ENCODE data around the gene PPP2R5C.

The PPP2R5C gene

GRCh38 chr14:101926085-101926484 is 164.6 kb downstream of the PPP2R5C start:
- DNase-seq, result no peak

- no peak for DNase-seq
Observed at GRCh38 chr14:101926620-101927019, 165.1 kb downstream of the PPP2R5C start.

DNA sequence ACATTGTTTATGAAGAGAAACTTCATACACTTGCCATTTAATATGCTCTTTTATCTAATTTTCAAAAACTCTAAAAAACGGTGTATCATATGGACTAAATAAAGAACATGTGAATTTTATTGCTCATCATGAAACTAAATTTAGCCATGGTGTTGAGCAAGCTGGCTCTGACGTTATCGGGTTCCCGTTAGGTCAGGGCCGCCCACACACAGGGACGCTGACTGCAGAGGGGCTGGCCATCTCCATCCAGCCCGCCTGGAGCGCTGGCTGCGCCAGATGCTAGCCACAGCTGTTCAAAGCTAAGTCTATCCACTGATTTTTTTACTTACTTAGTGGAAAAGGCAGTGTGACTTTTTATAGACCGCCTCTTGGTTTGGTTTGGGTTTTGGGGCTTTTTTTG is 166.3 kb downstream of the PPP2R5C start:
- DNase-seq, result peak; percentile 67

GRCh38 chr14:101928415-101928841 is 166.9 kb downstream of the PPP2R5C start:
- DNase-seq, result no peak

DNA sequence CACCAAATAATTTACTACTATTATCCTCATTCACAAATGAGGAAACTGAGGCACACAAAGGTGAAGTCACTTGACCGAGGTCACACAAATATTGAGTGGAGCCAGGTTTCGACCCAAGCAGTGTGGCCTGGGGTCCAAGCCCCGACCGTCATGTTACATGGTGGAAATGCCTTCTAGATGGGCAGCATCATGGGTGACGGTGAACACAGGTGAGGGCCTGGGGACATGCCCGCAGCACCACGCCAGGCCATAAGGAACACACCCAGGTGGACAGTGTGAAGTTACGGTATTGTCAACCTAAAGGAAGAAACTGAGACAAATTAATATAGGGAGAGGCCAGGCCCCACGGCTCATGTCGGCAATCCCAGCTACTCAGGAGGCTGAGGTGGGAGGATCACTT is 167.6 kb downstream of the PPP2R5C start:
- no peak for DNase-seq

- DNase-seq, result no peak
Observed at GRCh38 chr14:101929946-101930345, 168.4 kb downstream of the PPP2R5C start.

DNA sequence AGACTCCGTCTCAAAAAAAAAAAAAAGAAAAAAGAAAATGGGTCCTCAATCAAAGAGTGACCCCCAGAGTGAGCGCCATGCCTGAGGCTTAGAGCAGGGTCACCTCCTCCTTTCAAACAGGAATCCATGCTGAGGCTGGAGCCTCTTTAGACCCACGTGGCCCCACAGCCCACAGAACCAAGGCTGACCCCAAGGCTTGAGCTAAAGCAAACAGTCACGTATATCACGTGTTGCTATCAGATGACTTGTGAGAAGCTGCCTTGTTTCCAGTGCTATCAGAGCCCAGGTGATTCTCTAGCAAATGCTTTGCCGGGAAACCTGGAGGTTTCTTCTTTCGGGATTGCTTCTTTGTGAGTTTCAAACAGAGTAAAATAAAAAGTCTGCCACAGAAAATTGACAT is 171.2 kb downstream of the PPP2R5C start:
- DNase-seq, result no peak

DNA sequence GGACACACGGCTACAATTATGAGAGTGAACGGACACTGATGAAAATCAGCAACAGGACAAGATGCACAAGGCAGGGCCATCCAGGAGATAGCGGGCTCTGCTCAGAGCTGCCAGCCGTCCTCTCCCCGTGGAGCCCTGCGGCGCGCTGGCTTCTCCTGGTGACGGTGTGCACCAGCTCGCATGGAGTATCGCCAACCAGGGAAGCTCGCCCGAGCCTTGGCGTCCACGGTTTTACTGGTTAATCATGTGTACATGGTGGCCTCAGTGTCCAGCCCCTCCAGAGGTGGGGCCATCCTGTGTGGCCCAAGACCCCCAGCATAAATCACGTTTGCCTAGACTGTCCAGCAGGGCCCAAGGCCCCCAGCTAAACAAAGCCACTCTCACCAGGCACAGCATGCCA is 171.7 kb downstream of the PPP2R5C start:
- no peak for DNase-seq

- DNase-seq, result no peak
Observed at GRCh38 chr14:101934601-101935150, 173.2 kb downstream of the PPP2R5C start.

DNA sequence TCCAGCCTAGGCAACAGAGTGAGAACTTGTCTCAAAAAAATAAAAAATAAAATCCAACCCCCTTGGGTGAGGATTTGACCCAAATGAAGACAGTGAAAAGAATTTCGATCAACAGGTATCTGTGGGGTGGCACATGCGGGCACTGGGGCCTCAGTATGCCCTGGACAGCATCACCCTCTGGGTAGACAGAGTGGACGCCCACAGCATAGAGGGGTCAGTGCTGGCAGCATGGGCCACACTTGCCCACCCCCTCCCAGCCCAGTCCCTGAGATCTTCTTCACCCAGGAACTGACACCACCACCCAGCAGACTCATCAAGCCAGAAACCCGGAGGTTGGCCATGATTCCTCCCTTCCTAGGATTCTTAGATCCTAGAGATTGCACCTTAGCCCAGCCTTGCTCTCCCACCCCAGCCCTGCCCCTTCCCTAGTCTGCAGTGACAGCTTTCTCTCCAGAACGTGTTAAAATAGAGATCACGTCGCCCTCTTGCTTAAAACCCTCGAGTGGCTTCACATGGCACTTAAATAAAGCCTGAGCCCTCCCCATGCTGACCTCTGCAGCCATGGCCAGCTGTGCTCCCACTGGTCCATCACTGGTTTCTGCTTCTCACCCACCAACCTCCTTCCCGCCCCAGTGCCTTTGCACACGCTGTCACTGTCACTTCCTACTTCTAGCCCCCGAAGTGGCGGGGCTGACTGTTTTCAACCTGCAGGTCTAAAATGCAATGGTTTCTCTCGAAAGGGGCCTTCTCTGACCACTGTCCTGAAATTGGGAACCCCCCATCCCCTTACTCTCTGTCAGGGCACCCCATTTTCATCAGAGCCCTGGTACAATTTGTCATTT is 176.6 kb downstream of the PPP2R5C start:
- DNase-seq, result no peak

DNA sequence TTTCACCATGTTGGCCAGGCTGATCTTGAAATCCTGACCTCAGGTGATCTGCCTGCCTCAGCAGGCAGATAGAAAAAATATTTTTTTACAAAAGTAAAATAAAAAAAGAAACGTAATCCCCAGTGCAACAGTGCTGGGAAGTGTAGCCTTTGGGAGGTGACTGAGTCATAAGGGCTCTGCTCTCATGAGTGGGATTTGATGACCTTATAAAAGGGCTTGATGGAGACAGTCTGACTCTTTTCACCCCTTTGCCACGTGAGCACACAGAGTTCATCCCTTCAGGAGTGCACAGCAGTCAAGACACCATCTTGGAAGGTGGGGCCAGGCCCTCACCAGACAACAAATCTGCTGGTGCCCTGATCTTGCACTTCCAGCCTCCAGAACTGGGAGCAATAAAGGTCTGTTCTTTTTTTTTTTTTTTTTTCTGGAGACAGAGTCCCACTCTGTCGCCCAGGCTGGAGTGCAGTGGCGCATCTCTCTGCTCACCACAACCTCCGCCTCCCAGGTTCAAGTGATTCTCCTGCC is 178.2 kb downstream of the PPP2R5C start:
- DNase-seq, result no peak

DNA sequence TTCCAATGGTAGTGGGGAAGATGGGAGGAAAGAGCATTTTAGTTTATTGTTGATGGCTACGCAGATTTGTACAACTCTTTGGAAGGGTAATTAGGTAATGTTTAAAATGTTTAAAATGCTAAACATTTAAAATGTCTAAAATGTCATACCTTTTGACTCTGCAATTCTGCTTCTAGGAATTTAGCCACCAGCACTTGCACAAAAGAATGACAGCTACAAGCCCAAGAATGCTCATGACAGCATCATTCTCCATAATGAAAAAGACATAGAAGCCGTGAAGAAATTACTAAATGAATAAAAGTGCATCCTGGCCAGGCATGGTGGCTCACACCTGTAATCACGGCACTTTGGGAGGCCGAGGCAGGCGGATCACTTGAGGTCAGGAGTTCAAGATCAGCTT is 182.9 kb downstream of the PPP2R5C start:
- no peak for DNase-seq

DNA sequence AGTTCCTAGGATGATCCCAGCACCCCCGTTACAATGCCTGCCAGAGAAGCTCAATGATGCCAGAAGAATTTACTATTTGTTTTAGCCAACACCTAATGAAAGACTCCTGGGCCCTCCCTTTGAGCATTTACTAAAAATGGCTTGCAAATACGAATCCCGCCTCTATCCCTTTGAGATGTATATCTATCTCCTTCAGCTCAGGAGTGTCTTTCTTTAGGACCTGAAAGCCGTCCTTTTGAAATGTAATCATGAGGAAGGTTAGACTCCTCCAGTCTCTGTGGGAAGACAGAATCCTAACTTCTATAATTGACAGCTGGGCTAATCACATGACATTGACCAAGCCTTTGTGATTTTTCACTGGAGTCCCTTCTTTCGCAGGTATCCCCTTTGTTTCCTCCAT is 183.7 kb downstream of the PPP2R5C start:
- DNase-seq, result no peak

GRCh38 chr14:101947577-101947903 is 186.0 kb downstream of the PPP2R5C start:
- no peak for DNase-seq

- DNase-seq, result peak; percentile 99
Observed at GRCh38 chr14:101947904-101948665, 186.6 kb downstream of the PPP2R5C start.

- DNase-seq, result no peak
Observed at GRCh38 chr14:101948666-101949216, 187.2 kb downstream of the PPP2R5C start.

- no peak for DNase-seq
Observed at GRCh38 chr14:101950100-101950499, 188.6 kb downstream of the PPP2R5C start.

- no peak for DNase-seq
Observed at GRCh38 chr14:101950516-101951215, 189.2 kb downstream of the PPP2R5C start.

GRCh38 chr14:101953151-101953550 is 191.6 kb downstream of the PPP2R5C start:
- no peak for DNase-seq

DNA sequence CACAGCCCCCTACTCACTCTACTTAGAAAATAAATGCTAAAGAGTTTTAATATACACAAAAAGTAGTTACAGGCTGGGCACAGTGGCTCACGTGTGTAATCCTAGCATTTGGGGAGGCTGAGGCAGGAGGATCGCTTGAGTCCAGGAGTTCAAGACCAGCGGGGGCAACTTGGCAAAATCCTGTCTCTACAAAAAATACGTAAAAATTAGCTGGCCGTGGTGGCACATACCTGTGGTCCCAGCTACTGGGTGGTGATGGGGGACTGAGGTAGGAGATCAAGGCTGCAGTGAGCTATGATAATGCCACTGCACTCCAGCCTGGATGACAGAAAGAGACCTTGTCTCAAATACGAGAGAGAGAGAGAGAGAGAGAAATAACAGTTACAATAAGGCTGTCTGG is 193.0 kb downstream of the PPP2R5C start:
- DNase-seq, result no peak

GRCh38 chr14:101955695-101956161 is 194.2 kb downstream of the PPP2R5C start:
- no peak for DNase-seq

GRCh38 chr14:101956179-101956885 is 194.8 kb downstream of the PPP2R5C start:
- no peak for DNase-seq
